HEK293 (cell line): Measurements from ENCODE around the gene STARD3.
A peak's percentile ranks its signal among the peaks of the same experiment; 100 is the strongest.

Experiments
- CTCF ChIA-PET: fragments of 350-600 bp; formaldehyde crosslinking; extraction: SDS; loops from one replicate; lab custom pipeline; 2021; ENCODE audit warnings: antibody characterized with exemption; lab: Yijun Ruan, JAX
- POLR2A ChIA-PET: fragments of 300-600 bp; formaldehyde crosslinking; extraction: SDS; loops from one replicate; lab custom pipeline; 2020; ENCODE audit warnings: antibody characterized with exemption, inconsistent platforms; lab: Yijun Ruan, JAX
- H3K27ac ChIP-seq: fragments of 200-500 bp; sonication (Bioruptor generic); 2 replicates; pipeline ENCODE4 v1.5.1; 2014; ENCODE audit warnings: low read depth, low read length, control low read depth, inconsistent platforms; ENCODE audit errors: extremely low read depth
- H3K36me3 ChIP-seq, 2 experiments: fragments of 200-500 bp in 1 of 2; sonication (Bioruptor generic) in 1 of 2; 1 replicate in 1 of 2; 2 replicates in 1 of 2; pipeline ENCODE4 v1.5.1; 2014 to 2017; ENCODE audit warnings: inconsistent platforms in 2 of 2, low read length in 2 of 2; ENCODE audit not compliant: control insufficient read depth in 2 of 2, insufficient read depth in 1 of 2
- H3K4me1 ChIP-seq: fragments of 200-500 bp; sonication (Bioruptor generic); 2 replicates; pipeline ENCODE4 v1.5.1; 2014; ENCODE audit warnings: mild to moderate bottlenecking, low read length, inconsistent platforms; ENCODE audit not compliant: control insufficient read depth, insufficient read depth
- H3K4me3 ChIP-seq: 2 replicates; pipeline ENCODE4 v1.5.1; 2011; ENCODE audit warnings: low read depth, mild to moderate bottlenecking, control low read depth, low read length, moderate library complexity
- H3K9me3 ChIP-seq: fragments of 200-500 bp; sonication (Bioruptor generic); 2 replicates; pipeline ENCODE4 v1.5.1; 2014; ENCODE audit warnings: low read depth, low read length, inconsistent platforms; ENCODE audit not compliant: control insufficient read depth, insufficient read depth
- EGR2 ChIP-seq: fragments of 450-650 bp; formaldehyde crosslinking; IDR thresholded peaks from 2 replicates; pipeline ENCODE4 v1.5.1; 2016; ENCODE audit warnings: low read depth, missing biosample characterization, missing genetic modification characterization
- GLIS1 ChIP-seq: fragments of 450-650 bp; formaldehyde crosslinking; IDR thresholded peaks from 2 replicates; pipeline ENCODE4 v1.5.1; 2016; ENCODE audit warnings: missing biosample characterization, missing genetic modification characterization
- GLIS2 ChIP-seq: fragments of 450-650 bp; formaldehyde crosslinking; IDR thresholded peaks from 2 replicates; pipeline ENCODE4 v1.5.1; 2016; ENCODE audit warnings: missing biosample characterization, missing genetic modification characterization
- REPIN1 ChIP-seq: fragments of 450-650 bp; formaldehyde crosslinking; IDR thresholded peaks from 2 replicates; pipeline ENCODE4 v1.5.1; 2017; ENCODE audit warnings: missing biosample characterization, missing genetic modification characterization, low read depth
- ZBTB17 ChIP-seq: fragments of 450-650 bp; formaldehyde crosslinking; IDR thresholded peaks from 2 replicates; pipeline ENCODE4 v1.5.1; 2016; ENCODE audit warnings: missing biosample characterization, missing genetic modification characterization
- ZBTB7A ChIP-seq: fragments of 450-650 bp; formaldehyde crosslinking; IDR thresholded peaks from 2 replicates; pipeline ENCODE4 v1.5.1; 2016; ENCODE audit warnings: low read depth, missing biosample characterization, missing genetic modification characterization
- ZFHX2 ChIP-seq: fragments of 450-650 bp; formaldehyde crosslinking; conservative IDR thresholded peaks from 2 replicates; pipeline ENCODE4 v1.5.1; 2016; ENCODE audit warnings: missing biosample characterization, missing genetic modification characterization
- ZFP3 ChIP-seq: fragments of 450-650 bp; formaldehyde crosslinking; IDR thresholded peaks from 2 replicates; pipeline ENCODE4 v1.5.1; 2016; ENCODE audit warnings: low read depth, missing biosample characterization, missing genetic modification characterization
- ZIC2 ChIP-seq: fragments of 450-650 bp; formaldehyde crosslinking; IDR thresholded peaks from 2 replicates; pipeline ENCODE4 v1.5.1; 2016; ENCODE audit warnings: missing biosample characterization, missing genetic modification characterization
- ZNF169 ChIP-seq: fragments of 450-650 bp; formaldehyde crosslinking; IDR thresholded peaks from 2 replicates; pipeline ENCODE4 v1.5.1; 2016; ENCODE audit warnings: missing biosample characterization, missing genetic modification characterization
- ZNF335 ChIP-seq: fragments of 450-650 bp; formaldehyde crosslinking; conservative IDR thresholded peaks from 2 replicates; pipeline ENCODE4 v1.5.1; 2016; ENCODE audit warnings: missing biosample characterization, missing genetic modification characterization
- ZNF426 ChIP-seq: fragments of 450-650 bp; formaldehyde crosslinking; IDR thresholded peaks from 2 replicates; pipeline ENCODE4 v1.5.1; 2017; ENCODE audit warnings: missing biosample characterization, missing genetic modification characterization, mild to moderate bottlenecking, inconsistent platforms, moderate library complexity
- ZNF830 ChIP-seq: fragments of 450-650 bp; IDR thresholded peaks from 2 replicates; pipeline ENCODE4 v1.5.0; 2018; ENCODE audit warnings: missing biosample characterization, missing genetic modification characterization, low read depth, mild to moderate bottlenecking, moderate library complexity
- ZNF843 ChIP-seq: fragments of 450-650 bp; formaldehyde crosslinking; IDR thresholded peaks from 2 replicates; pipeline ENCODE4 v1.5.1; 2016; ENCODE audit warnings: missing biosample characterization, missing genetic modification characterization
- ZSCAN16 ChIP-seq: fragments of 450-650 bp; formaldehyde crosslinking; IDR thresholded peaks from 2 replicates; pipeline ENCODE4 v1.5.1; 2016; ENCODE audit warnings: missing biosample characterization, missing genetic modification characterization
- TF ChIP-seq, protein P1 (sequence below): fragments of 450-650 bp; formaldehyde crosslinking; IDR thresholded peaks from 2 replicates; pipeline ENCODE4 v1.5.1; 2017; ENCODE audit warnings: missing biosample characterization, missing genetic modification characterization
- TF ChIP-seq, protein P2 (sequence below): fragments of 450-650 bp; formaldehyde crosslinking; IDR thresholded peaks from 2 replicates; pipeline ENCODE4 v1.5.1; 2016; ENCODE audit warnings: missing biosample characterization, missing genetic modification characterization
- TF ChIP-seq, protein P3 (sequence below): fragments of 450-650 bp; formaldehyde crosslinking; IDR thresholded peaks from 2 replicates; pipeline ENCODE4 v1.5.1; 2016; ENCODE audit warnings: missing biosample characterization, missing genetic modification characterization
- TF ChIP-seq, protein P4 (sequence below): fragments of 450-650 bp; formaldehyde crosslinking; IDR thresholded peaks from 2 replicates; pipeline ENCODE4 v1.5.1; 2017; ENCODE audit warnings: missing biosample characterization, mild to moderate bottlenecking, missing genetic modification characterization, moderate library complexity

STARD3 gene

DNA sequence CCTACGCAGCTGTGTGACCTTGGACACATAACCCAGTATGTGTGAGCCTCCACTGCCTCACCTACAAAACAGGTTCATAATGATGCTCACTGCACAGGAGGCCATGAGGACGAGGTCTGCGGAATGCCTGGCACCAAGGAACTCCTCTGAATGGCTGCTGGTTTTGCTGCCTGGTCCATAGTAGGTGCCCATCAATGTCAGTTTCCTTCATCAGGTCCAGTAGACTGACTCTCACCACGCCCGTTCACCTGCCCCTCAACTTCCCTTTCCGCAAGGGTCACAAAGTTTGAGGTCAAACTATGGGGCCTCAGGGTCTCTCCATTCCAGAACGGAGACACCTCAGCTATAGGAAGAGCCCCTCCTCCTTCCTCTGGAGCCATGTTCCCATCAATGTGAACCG, 40.1 kb downstream of the STARD3 start:
- H3K27ac ChIP-seq = no peak overlapping the region
- CTCF ChIA-PET = interaction anchor here (0.6 to 4.4 kb wide), 8 partner anchors 11 to 445 kb away, joined by 3 to 22 read pairs (median 4); partner anchors contain the start of gene PGAP3
- no peaks in the 10 kb centered on the region for H3K9me3 ChIP-seq
- H3K36me3 ChIP-seq = peaks cover 0 to 3% of the 10 kb centered on the region in 2 experiments; a peak in 2 of 3 replicates
- peaks cover 17% of the 10 kb centered on the region for H3K4me1 ChIP-seq
- no peak overlapping the region for H3K4me3 ChIP-seq
- POLR2A ChIA-PET = interaction anchor here (1.0 to 1.3 kb wide), 2 partner anchors 11 kb away, joined by 3 to 8 read pairs; partner anchors contain the start of gene PGAP3
- TF ChIP-seq REPIN1 (no peak), ZFP3 (tag by site-specific recombination) (no peak), ZNF843 (tag by site-specific recombination) (no peak), ZNF830 (tag by site-specific recombination) (no peak), GLIS2 (no peak), ZNF169 (no peak), ZSCAN16 (tag by site-specific recombination) (no peak)
- TF ChIP-seq, protein P1, sequence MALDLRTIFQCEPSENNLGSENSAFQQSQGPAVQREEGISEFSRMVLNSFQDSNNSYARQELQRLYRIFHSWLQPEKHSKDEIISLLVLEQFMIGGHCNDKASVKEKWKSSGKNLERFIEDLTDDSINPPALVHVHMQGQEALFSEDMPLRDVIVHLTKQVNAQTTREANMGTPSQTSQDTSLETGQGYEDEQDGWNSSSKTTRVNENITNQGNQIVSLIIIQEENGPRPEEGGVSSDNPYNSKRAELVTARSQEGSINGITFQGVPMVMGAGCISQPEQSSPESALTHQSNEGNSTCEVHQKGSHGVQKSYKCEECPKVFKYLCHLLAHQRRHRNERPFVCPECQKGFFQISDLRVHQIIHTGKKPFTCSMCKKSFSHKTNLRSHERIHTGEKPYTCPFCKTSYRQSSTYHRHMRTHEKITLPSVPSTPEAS (tag by site-specific recombination) = no peak

DNA sequence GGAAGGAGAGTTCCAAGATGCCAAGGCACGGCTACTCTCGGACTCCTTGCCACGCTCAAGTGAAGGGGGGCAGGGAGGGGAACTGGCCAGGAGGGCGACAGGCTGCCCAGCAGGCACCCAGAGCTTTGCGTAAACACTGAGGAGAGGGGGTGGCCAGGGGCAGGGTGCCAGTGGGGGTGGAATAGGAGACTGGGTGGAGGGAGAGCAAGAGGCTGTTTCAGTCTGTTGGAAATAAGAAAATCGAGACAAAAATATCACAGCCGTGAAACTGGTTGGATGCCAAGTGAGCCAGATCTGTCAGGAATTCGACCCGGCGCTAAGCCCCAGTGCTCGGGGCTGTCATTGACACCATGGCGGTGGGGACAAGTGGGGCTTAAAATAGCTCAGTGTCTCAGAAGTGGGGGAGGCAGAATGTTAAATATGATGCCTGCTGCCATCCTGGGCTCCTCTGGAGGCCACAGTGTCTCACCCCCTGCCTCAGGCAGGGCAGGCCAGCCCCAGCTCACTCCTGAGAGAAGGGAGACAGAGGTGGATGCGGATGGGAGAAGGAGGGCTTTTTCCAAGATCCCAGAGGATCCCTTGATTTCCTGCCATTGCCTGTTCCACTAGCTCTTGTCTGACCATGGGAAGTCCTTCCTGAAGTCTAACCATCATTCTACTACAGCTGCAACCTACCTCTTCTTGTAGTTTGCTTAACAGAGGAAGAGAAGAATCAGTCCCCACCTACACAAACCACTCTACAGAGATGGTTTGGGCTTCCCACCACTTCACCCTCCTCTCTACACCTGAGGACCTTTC, 40.8 kb downstream of the STARD3 start:
- no peaks in the 10 kb centered on the region for H3K9me3 ChIP-seq
- POLR2A ChIA-PET = interaction anchor here (1.0 to 1.2 kb wide), 2 partner anchors 10 to 22 kb away, joined by 3 to 4 read pairs; partner anchors contain the start of genes ERBB2 and PGAP3
- TF ChIP-seq, protein P2, sequence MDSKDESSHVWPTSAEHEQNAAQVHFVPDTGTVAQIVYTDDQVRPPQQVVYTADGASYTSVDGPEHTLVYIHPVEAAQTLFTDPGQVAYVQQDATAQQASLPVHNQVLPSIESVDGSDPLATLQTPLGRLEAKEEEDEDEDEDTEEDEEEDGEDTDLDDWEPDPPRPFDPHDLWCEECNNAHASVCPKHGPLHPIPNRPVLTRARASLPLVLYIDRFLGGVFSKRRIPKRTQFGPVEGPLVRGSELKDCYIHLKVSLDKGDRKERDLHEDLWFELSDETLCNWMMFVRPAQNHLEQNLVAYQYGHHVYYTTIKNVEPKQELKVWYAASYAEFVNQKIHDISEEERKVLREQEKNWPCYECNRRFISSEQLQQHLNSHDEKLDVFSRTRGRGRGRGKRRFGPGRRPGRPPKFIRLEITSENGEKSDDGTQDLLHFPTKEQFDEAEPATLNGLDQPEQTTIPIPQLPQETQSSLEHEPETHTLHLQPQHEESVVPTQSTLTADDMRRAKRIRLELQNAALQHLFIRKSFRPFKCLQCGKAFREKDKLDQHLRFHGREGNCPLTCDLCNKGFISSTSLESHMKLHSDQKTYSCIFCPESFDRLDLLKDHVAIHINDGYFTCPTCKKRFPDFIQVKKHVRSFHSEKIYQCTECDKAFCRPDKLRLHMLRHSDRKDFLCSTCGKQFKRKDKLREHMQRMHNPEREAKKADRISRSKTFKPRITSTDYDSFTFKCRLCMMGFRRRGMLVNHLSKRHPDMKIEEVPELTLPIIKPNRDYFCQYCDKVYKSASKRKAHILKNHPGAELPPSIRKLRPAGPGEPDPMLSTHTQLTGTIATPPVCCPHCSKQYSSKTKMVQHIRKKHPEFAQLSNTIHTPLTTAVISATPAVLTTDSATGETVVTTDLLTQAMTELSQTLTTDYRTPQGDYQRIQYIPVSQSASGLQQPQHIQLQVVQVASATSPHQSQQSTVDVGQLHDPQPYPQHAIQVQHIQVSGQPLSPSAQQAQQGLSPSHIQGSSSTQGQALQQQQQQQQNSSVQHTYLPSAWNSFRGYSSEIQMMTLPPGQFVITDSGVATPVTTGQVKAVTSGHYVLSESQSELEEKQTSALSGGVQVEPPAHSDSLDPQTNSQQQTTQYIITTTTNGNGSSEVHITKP = peak; percentile 61
- TF ChIP-seq ZBTB7A (no peak), ZFHX2 (peak; percentile 51), ZNF335 (tag by site-specific recombination) (0 out of 2 replicates have a peak, but pooled peaks have one; percentile 17), ZBTB17 (tag by site-specific recombination) (peak; percentile 69), ZIC2 (tag by site-specific recombination) (peak; percentile 64), ZNF426 (no peak), EGR2 (tag by site-specific recombination) (peak; percentile 60; the same call in 1 of the 2 replicates), GLIS2 (peak; percentile 45; the same call in 1 of the 2 replicates), GLIS1 (tag by site-specific recombination) (peak; percentile 73)
- TF ChIP-seq, protein P3, sequence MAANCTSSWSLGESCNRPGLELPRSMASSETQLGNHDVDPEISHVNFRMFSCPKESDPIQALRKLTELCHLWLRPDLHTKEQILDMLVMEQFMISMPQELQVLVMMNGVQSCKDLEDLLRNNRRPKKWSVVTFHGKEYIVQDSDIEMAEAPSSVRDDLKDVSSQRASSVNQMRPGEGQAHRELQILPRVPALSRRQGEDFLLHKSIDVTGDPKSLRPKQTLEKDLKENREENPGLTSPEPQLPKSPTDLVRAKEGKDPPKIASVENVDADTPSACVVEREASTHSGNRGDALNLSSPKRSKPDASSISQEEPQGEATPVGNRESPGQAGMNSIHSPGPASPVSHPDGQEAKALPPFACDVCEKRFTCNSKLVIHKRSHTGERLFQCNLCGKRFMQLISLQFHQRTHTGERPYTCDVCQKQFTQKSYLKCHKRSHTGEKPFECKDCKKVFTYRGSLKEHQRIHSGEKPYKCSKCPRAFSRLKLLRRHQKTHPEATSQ (tag by site-specific recombination) = no peak
- TF ChIP-seq, protein P4, sequence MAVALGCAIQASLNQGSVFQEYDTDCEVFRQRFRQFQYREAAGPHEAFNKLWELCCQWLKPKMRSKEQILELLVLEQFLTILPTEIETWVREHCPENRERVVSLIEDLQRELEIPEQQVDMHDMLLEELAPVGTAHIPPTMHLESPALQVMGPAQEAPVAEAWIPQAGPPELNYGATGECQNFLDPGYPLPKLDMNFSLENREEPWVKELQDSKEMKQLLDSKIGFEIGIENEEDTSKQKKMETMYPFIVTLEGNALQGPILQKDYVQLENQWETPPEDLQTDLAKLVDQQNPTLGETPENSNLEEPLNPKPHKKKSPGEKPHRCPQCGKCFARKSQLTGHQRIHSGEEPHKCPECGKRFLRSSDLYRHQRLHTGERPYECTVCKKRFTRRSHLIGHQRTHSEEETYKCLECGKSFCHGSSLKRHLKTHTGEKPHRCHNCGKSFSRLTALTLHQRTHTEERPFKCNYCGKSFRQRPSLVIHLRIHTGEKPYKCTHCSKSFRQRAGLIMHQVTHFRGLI (tag by site-specific recombination) = peak; percentile 90
- peaks cover 17% of the 10 kb centered on the region for H3K4me1 ChIP-seq
- no peak overlapping the region for H3K27ac ChIP-seq
- peaks cover 0 to 3% of the 10 kb centered on the region in 2 experiments; a peak in 2 of 3 replicates for H3K36me3 ChIP-seq
- H3K4me3 ChIP-seq = no peak overlapping the region
- CTCF ChIA-PET = interaction anchor here (0.5 to 4.4 kb wide), 9 partner anchors 9 to 77 kb away, joined by 3 to 22 read pairs (median 4); partner anchors contain the start of genes PGAP3 and PNMT
